Panc1 (cell line): ENCODE results near the gene CLIC4. TPM values are rescaled to one million over a fixed set of nuclear protein-coding genes. Genes with fewer than 3 reads are reported as not detected.

Experiments
- ATAC-seq: fragments of 200-7000 bp; cut with Tn5 transposase; 2 replicates; pipeline ENCODE4 v1.9.1; 2020; ENCODE audit warnings: mild to moderate bottlenecking, moderate library complexity
- BruUV-seq: library from RNA; stranded (reverse); fragments of 400-500 nt; replicated peaks from 2 replicates; lab custom pipeline; 2021; lab: Mats Ljungman, UMichigan
- CTCF ChIA-PET: fragments of 300-600 bp; sonication (Branson Sonifier 250); formaldehyde crosslinking; loops from one replicate; lab custom pipeline; 2022; ENCODE audit warnings: antibody characterized with exemption; lab: Charles Lee
- POLR2A ChIA-PET: fragments of 300-600 bp; sonication (Branson Sonifier 250); formaldehyde crosslinking; loops from one replicate; lab custom pipeline; 2022; ENCODE audit warnings: antibody characterized with exemption; lab: Charles Lee
- DNase-seq: peaks from one replicate; pipeline ENCODE4 v3.0.0-alpha.2; 2010; ENCODE audit warnings: low read depth, low spot score
- H3K27ac ChIP-seq: 2 replicates; pipeline ENCODE4 v1.5.1; 2011; ENCODE audit warnings: mild to moderate bottlenecking, low read length, inconsistent platforms
- H3K27me3 ChIP-seq: fragments of 200-500 bp; sonication (Bioruptor generic); 2 replicates; pipeline ENCODE4 v1.6.0; 2014; ENCODE audit warnings: low read length, inconsistent platforms; ENCODE audit not compliant: control insufficient read depth, insufficient read depth
- H3K36me3 ChIP-seq: fragments of 200-500 bp; sonication (Bioruptor generic); 2 replicates; pipeline ENCODE4 v1.5.1; 2014; ENCODE audit warnings: inconsistent platforms, mild to moderate bottlenecking, low read length, moderate library complexity; ENCODE audit not compliant: control insufficient read depth, insufficient read depth
- H3K4me1 ChIP-seq: 2 replicates; pipeline ENCODE4 v1.5.1; 2011; ENCODE audit warnings: inconsistent platforms, mild to moderate bottlenecking, low read length, moderate library complexity; ENCODE audit not compliant: control insufficient read depth, insufficient read depth
- H3K4me3 ChIP-seq, 2 experiments: 2 replicates each; pipeline ENCODE4 v1.5.1; 2011 to 2012; ENCODE audit warnings: low read depth in 2 of 2, low read length in 2 of 2, mild to moderate bottlenecking in 2 of 2, inconsistent platforms in 1 of 2, moderate library complexity in 1 of 2
- H3K9me3 ChIP-seq: fragments of 200-500 bp; sonication (Bioruptor generic); 2 replicates; pipeline ENCODE4 v1.5.1; 2014; ENCODE audit warnings: low read depth, mild to moderate bottlenecking, inconsistent platforms, low read length, moderate library complexity; ENCODE audit not compliant: control insufficient read depth, insufficient read depth
- CTCF ChIP-seq: fragments of 450-650 bp; IDR thresholded peaks from 2 replicates; pipeline ENCODE4 v1.5.1; 2017; ENCODE audit warnings: mild to moderate bottlenecking
- POLR2AphosphoS5 ChIP-seq: IDR thresholded peaks from 2 replicates; pipeline ENCODE4 v1.6.1; 2012; ENCODE audit warnings: mild to moderate bottlenecking, low read depth, low read length, moderate library complexity
- SIN3A ChIP-seq: IDR thresholded peaks from 2 replicates; pipeline ENCODE4 v1.6.1; 2012; ENCODE audit warnings: low read depth, mild to moderate bottlenecking, low read length, moderate library complexity, borderline replicate concordance; ENCODE audit not compliant: insufficient read depth
- TCF7L2 ChIP-seq: IDR thresholded peaks from 2 replicates; pipeline ENCODE4 v1.6.1; 2011; ENCODE audit warnings: mild to moderate bottlenecking, low read depth, low read length, inconsistent platforms
- in situ Hi-C: cut with HindIII; loops from 2 replicates; pipeline ENCODE4 v1.10.0; 2016; ENCODE audit warnings: low sequenced_read_pairs, low pct_unique_long_range_greater_than_20kb
- intact Hi-C: fragments of 100-400 bp; cut with micrococcal nuclease; formaldehyde crosslinking; loops from one replicate; pipeline ENCODE4 v1.10.0; 2022; ENCODE audit not compliant: unreplicated experiment
- total RNA-seq: library from RNA; stranded (reverse); gene quantifications from one replicate; pipeline ENCODE4 v1.2.1, GENCODE V29; 2021; ENCODE audit not compliant: unreplicated experiment
- TF ChIP-seq, protein P1 (sequence below), 2 experiments: IDR thresholded peaks; 2 replicates each; pipeline ENCODE4 v1.6.1; 2011 to 2012; ENCODE audit warnings: low read depth in 2 of 2, control low read depth in 1 of 2, low read length in 1 of 2, mild to moderate bottlenecking in 1 of 2, moderate library complexity in 1 of 2; ENCODE audit not compliant: insufficient read depth in 1 of 2

The CLIC4 gene
- total RNA-seq, 1 experiment from 2014 or later: 123 TPM

DNA sequence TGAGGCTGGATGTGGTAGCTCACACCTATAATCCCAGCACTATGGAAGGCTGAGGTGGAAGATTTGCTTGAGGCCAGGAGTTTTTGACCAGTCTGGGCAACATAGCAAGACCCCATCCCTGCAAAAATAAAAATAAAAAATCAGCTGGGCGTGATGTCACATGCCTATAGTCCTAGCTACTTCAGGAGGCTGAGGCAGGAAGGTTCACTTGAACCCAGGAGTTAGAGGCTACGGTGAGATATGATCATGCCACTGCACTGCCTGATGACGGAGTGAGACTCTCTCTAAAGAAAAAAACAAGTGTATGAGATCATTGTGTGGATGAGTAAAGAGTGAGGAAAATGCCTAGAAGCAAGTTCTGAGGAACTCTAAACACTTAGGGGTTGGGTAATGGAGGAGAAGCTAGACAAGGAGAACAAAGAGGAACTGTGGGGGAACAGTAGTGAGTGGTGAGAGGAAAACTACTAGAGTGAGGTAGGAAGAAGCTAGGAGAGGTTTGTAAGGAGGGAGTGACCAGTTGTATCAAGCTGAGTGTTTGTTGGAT lies 17.0 kb downstream of the CLIC4 start:
- Histone ChIP-seq H3K4me3 (no peak overlapping the region), H3K27me3 (no peaks in the 10 kb centered on the region), H3K36me3 (no peaks in the 10 kb centered on the region), H3K9me3 (no peaks in the 10 kb centered on the region), H3K4me1 (peaks cover 11% of the 10 kb centered on the region; the same call in 1 of the 2 replicates), H3K27ac (no peak overlapping the region)
- POLR2A ChIA-PET: interaction anchor here (0.6 kb wide), 1 partner anchor 617 kb away, joined by 5 read pairs; no protein-coding TSS in a partner anchor
- no peak for ATAC-seq
- intact Hi-C loops: no loop called here
- no peak for DNase-seq
- no TSS peak for BruUV-seq
- TF ChIP-seq SIN3A: no peak
- TF ChIP-seq, protein P1, sequence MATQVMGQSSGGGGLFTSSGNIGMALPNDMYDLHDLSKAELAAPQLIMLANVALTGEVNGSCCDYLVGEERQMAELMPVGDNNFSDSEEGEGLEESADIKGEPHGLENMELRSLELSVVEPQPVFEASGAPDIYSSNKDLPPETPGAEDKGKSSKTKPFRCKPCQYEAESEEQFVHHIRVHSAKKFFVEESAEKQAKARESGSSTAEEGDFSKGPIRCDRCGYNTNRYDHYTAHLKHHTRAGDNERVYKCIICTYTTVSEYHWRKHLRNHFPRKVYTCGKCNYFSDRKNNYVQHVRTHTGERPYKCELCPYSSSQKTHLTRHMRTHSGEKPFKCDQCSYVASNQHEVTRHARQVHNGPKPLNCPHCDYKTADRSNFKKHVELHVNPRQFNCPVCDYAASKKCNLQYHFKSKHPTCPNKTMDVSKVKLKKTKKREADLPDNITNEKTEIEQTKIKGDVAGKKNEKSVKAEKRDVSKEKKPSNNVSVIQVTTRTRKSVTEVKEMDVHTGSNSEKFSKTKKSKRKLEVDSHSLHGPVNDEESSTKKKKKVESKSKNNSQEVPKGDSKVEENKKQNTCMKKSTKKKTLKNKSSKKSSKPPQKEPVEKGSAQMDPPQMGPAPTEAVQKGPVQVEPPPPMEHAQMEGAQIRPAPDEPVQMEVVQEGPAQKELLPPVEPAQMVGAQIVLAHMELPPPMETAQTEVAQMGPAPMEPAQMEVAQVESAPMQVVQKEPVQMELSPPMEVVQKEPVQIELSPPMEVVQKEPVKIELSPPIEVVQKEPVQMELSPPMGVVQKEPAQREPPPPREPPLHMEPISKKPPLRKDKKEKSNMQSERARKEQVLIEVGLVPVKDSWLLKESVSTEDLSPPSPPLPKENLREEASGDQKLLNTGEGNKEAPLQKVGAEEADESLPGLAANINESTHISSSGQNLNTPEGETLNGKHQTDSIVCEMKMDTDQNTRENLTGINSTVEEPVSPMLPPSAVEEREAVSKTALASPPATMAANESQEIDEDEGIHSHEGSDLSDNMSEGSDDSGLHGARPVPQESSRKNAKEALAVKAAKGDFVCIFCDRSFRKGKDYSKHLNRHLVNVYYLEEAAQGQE (IDR thresholded peaks at IDR 0.05; ENCODE audit: insufficient read depth in 1 of 2, low read depth in 2 of 2, low read length in 1 of 2): no peak
- no peak for TF ChIP-seq TCF7L2
- TF ChIP-seq POLR2AphosphoS5: no peak
- no peak for TF ChIP-seq CTCF
- CTCF ChIA-PET: interaction anchor here (0.5 kb wide), 1 partner anchor 220 kb away, joined by 3 read pairs; no protein-coding TSS in a partner anchor
- in situ Hi-C loops: no loop called here

DNA sequence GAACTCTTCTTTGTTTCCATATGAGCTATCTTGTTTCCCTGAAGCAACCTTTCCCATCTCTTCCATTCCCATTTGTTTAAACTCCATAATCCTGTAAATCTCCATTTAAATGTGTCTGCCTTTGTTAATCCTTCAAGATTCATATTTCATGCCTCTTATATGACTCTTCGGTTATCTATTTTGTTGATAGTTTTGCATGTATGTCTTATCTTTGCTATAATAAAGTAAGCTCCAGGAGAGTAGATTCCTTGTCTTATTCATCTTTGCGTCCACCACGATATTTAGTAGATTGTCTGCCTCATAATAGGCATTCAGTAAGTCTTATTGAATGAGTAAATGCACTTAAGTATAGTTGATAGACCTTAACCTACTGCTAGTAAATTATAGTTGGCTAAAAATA lies 18.4 kb downstream of the CLIC4 start:
- no peak overlapping the region for H3K27ac ChIP-seq
- ChIA-PET POLR2A (interaction anchor here (0.6 kb wide), 1 partner anchor 34 kb away, joined by 6 read pairs; no protein-coding TSS in a partner anchor), CTCF (interaction anchor here (0.6 to 0.7 kb wide), 2 partner anchors 18 to 54 kb away, joined by 3 read pairs; partner anchors contain the start of gene CLIC4)
- no peak for ATAC-seq
- peaks cover 11% of the 10 kb centered on the region; the same call in 1 of the 2 replicates for H3K4me1 ChIP-seq
- TF ChIP-seq, protein P1 (IDR thresholded peaks at IDR 0.05; ENCODE audit: insufficient read depth in 1 of 2, low read depth in 2 of 2, low read length in 1 of 2): no peak
- in situ Hi-C loops: no loop called here
- H3K4me3 ChIP-seq: no peak overlapping the region
- no peaks in the 10 kb centered on the region for H3K27me3 ChIP-seq
- no peaks in the 10 kb centered on the region for H3K36me3 ChIP-seq
- no peak for DNase-seq
- intact Hi-C loops: no loop called here
- H3K9me3 ChIP-seq: no peaks in the 10 kb centered on the region
- BruUV-seq: no TSS peak
